Left hindlimb (tissue), 1 donor: ENCODE data around the gene MED12L.
"Not testable (repeated sequence)": the region's sequence is repeated elsewhere in the genome, so short reads cannot be mapped to it uniquely, and the experiment has no call there.

Experiments used
- DNase-seq: peaks from one replicate; pipeline ENCODE4 v3.0.0-alpha.2; 2018

Gene MED12L

GRCh38 chr3:151085227-151085888 lies at the start of gene MED12L:
MED12L (plus strand) TSS chr3:151085664; CDS start chr3:151086927, 1,263 bp downstream.
- peak; percentile 73 for DNase-seq

DNA sequence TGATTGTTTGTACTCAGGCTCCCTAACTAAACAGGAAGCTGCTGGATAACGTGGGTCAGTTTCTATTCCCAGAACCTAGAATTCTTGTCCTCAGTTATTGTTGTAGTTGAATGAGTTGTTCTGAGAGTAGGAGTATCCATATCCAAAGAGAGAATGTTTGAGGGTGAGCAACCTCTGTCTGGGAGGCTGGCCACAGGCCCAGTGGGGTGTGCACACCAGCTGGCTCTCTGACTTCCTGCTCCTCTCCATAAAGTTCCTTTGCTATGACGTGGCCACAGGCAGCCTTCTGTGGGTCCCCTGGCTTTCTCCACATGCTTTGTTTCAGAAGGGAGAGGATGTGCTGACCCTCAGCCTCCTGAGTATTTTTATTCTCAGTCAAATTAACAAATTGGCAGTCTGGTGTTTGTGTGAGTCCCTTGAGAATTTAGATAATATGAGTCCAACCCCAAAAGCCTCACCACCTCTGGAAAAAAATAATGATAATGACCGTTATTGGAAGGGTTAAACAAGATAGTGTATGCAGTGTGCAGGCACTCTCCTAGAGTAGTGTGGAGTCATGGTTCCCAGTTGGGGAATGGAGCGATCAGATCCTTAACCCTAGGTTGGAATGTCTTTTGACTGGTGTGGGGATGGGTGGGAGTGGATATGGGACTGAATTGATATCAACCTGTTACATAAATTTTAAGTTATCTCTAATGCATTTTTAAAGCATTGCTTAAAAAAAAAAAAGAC lies 47.6 kb upstream of the MED12L start:
- peak; percentile 71 for DNase-seq

DNA sequence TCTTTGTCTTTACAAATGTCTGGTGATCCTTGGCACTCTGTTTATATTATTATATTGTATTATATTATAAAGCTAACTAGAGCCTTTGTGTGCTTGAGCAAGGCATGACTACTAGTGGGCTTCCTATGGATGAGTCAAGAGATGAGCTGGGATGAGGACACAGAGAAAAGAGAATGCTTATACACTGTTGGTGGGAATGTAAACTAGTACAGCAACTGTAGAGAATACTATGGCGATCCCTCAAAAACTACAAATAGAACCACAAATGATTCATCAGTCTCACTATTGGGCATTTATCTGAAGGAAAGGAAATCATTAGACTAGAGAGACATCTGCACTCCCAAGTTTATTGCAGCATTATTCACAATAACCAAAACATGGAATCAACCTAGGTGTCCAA lies 40.8 kb upstream of the MED12L start:
- DNase-seq = no peak

- DNase-seq = no peak
Measured at GRCh38 chr3:151047636-151048035, 37.8 kb upstream of the MED12L start.

GRCh38 chr3:151051533-151051932 lies 33.9 kb upstream of the MED12L start:
- DNase-seq = no peak

GRCh38 chr3:151052346-151052745 lies 33.1 kb upstream of the MED12L start:
- DNase-seq = no peak

DNA sequence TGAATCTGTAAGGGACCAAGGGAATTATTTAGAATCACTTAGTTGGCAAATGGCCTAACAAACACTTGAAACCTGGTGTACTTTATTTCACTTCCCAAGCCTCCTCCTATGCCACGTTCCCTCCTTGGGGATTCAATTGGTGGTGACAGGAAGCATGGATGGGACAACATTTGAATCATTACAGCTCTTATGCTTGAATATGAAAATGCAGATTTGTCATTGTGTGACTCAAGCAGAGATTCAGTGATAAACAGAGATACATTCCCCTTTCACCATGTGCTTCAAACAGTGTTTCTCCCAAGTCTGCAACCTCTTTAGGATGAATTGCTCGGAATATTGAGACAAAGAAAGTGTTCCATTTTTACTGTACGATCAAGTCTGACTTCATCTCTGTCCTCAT lies 32.7 kb upstream of the MED12L start:
- no peak for DNase-seq

DNA sequence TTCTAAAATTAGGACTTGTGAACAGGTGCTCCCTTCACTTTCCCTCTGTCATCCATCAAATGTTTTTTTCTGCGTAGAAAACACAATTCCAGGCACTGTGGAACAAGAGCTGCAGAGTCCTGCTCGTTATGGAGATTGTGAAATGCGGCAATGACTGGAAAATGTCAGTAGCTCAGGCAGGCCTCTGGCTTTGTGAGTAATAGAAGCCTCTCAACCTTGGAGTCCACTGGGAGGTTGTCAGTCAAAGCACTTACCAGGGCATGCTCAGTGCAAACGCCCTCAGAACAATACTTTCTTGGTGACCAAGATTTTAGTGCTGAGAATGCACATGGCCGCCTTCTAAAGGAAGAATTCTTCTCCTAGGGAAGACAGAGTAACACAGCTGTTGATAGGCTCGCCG lies 26.7 kb upstream of the MED12L start:
- no peak for DNase-seq

GRCh38 chr3:151062611-151063010 lies 22.9 kb upstream of the MED12L start:
- DNase-seq = peak; percentile 35

DNA sequence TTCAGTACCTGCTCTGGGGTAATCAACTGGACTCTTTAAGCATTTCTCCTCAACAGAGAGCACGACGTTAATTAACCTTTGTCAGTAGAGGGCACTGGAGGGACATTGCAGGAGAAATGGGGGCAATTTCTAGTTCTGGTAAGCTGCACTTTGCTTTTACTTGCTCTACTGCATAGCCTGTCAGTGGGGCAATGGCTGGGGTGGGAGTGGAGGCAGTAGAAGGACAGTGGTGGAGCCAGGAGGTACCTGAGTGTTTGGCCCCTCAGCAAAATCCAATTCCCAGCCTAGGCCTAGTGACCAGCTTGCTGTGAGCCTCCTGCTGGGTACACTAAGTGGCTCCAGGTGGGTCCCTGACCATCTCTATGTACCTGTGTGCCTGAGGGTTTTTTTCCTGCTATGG lies 18.3 kb upstream of the MED12L start:
- DNase-seq = no peak

GRCh38 chr3:151072842-151073241 lies 12.6 kb upstream of the MED12L start:
- not testable (repeated sequence) for DNase-seq

DNA sequence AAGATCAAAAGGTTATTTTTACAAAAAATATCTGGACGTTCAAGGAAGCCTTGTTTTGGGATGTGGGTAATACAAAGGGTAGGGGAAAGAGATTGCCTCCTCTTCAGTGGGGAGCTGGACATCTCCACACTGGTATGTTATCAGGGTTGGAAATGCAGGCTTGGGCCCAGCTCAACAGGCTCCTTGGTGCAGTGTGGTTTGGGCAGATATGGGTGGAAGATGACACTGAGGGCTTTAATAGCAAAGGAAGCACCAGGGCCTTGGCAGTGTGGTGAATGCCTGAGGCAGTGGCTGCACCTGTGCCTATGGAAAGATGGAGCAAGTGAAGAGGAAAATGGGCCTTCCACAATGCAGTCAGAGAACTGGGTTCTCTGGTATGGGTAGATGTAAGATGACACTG lies 11.2 kb upstream of the MED12L start:
- no peak for DNase-seq

DNA sequence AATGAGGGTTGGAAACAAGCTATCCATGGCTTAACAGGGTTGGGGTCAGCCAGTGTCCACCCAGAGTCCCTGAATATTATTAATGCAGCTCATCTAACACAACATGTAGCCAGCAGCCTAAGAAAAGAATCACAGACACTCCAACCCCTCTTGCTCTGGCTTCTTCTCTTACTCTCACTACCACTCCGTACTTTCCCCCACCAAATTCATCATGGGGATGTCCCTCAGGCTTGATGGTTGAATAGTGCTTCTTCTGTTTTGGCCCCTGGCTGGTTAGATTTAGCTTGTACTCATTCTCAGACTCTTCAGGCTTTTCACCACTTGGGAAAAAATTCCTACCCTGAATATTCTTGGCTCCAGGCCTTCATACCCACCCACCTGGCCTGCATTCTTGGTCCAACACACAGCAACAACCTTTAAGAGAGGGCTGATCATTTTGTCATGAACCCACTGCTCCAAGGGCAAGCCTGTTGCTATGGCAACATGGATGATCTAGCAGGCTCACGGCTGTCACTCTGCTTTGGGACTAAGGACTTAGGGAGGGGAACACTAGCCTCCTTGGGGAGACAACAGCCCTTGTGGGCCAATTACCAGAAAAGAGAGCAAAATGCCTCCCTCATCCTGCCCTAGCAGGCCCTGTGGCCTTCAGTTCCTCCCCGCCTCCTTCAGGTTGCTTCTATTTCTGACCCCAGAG lies 9.4 kb upstream of the MED12L start:
- DNase-seq = no peak

DNA sequence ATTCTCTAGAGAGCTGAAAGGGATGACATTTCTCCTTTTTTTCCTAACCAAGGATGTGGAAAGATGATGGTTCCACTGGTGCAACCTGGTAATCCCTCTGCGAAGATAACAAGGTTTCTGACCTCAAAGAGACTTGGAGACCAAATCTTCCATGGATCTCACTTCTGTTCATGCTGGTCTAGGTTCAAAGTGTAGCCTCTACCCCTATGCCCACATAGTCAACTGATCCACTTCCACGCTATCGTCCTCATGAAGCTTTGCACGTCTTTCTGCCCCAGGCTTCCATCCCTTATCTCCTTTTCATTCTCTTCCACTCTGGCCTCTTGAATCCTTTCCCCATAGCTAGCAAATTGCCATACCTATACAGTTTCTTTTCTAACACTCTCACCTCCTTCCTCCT lies 8.8 kb upstream of the MED12L start:
- DNase-seq = no peak

- not testable (repeated sequence) for DNase-seq
Measured at GRCh38 chr3:151081082-151081481, 4.4 kb upstream of the MED12L start.

GRCh38 chr3:151082880-151083838 lies 2.3 kb upstream of the MED12L start:
- DNase-seq = no peak

DNA sequence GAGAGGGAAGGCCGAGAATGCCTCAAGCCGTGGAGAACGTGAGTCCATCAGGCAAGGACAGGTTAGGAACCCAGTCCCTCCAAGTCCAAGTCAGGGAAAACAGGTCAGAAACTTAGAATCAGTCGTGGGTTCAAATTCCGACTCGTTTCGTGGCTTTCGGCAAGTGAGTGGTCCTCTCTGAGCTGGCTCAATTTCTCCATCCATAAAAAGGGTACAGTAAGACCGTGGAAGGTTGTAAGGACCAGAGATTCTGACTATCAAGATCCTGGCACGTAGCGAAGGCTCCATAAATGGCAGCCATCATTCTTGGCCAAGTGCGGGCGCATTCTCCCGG lies 604 bp upstream of the MED12L start:
- DNase-seq = no peak

DNA sequence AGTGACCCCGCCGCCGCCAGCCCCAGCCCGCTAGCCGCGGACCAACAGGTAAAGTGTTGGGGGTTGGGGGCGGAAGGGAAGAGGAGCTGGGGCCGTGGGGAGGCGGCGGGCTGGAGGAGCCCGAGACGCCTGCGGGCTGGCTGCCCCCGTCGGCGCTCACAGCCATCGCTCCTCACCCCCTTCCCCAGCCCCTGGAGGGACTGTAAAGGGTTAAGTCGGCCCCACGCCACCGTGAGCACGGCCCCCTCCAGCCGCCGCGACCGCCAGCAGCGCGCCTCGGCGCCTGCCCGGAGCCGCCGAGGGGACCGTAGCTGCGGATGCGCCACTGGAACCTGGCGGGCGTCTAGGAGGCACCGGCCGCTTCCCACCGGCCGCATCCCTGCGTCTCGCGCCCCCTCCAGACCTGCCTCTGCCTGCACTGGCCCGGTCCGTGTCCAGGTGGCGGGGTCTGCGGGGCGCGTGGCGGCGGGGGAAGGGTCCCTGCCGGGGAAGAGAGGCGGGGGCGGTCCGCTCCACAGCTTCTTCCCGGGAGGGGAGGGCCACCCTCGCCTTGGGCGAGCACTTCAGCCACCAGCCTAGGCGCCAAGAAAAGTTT lies 522 bp downstream of the MED12L start:
- DNase-seq = peak; percentile 61

DNA sequence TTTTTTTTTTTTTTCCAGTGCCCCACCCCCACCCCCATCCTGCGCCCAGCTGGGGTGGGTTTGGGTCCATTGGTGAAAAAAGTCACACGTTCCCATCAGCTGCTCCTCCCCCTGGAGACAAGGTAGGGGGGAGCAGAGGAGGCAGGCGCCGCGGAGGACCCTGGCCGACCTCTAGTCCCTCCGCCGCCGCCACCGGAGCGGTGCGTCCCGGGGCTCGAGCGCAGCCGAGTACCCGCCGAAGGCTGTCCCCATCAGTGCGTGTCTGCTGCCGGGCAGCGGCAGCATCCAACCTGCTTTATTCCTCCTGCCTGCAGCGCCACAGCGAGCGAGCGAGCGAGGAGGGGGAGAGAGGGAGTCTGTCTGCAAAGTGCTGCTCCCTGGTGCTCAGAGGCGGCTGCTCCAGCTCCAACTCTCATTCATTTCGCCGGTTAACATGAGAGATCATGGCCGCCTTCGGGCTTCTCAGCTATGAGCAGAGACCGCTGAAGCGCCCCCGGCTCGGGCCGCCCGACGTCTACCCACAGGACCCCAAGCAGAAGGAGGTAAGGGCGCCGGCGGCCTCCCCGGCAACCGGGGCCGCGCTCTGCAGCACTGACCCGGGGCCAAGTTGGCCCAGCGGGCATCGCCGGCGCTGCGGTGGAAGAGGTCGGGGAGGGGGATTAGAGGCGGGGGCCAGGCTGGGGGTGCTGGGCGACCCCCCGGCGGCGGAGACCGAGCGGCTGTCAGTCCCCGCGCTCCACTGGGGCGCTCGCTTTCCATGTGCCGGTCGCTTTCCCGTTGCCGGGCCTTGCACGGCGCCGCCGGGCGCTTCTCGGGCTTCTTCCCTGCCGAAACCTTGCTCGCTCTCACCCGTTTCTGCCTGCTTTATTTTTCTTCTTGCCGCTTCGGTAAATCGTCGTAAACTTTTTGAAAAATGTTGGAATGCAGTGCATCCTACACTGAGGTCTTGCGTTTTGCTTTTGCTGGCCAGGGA lies 1.3 kb downstream of the MED12L start:
- peak; percentile 91 for DNase-seq

GRCh38 chr3:151087648-151088047 lies 2.2 kb downstream of the MED12L start:
- no peak for DNase-seq

- DNase-seq = no peak
Measured at GRCh38 chr3:151091685-151092345, 6.4 kb downstream of the MED12L start.
